GM21381 (cell line): Measurements from ENCODE around the gene ALKBH7.
"Not testable (repeated sequence)": the region's sequence is repeated elsewhere in the genome, so short reads cannot be mapped to it uniquely, and the experiment has no call there.

ENCODE experiments used
- ATAC-seq: cut with Tn5 transposase; IDR thresholded peaks from one replicate; pipeline ENCODE4 v1.9.1; 2021; ENCODE audit warnings: mild to moderate bottlenecking, moderate library complexity; ENCODE audit not compliant: unreplicated experiment

ALKBH7 gene

GRCh38 chr19:6394831-6395230 is 22.2 kb downstream of the ALKBH7 start:
- ATAC-seq: no peak

GRCh38 chr19:6396305-6396704 is 23.7 kb downstream of the ALKBH7 start:
- ATAC-seq: no peak

- ATAC-seq: not testable (repeated sequence)
Observed at GRCh38 chr19:6400062-6400944, 27.7 kb downstream of the ALKBH7 start.

- no peak for ATAC-seq
Observed at GRCh38 chr19:6402058-6402457, 29.5 kb downstream of the ALKBH7 start.

GRCh38 chr19:6402837-6403608 is 30.4 kb downstream of the ALKBH7 start:
- no peak for ATAC-seq

- ATAC-seq: no peak
Observed at GRCh38 chr19:6406401-6406800, 33.8 kb downstream of the ALKBH7 start.

GRCh38 chr19:6409346-6409745 is 36.8 kb downstream of the ALKBH7 start:
- ATAC-seq: no peak

GRCh38 chr19:6412061-6412446 is 39.5 kb downstream of the ALKBH7 start:
- ATAC-seq: no peak

GRCh38 chr19:6412447-6413091 is 40.0 kb downstream of the ALKBH7 start:
- no peak for ATAC-seq

GRCh38 chr19:6413291-6413690 is 40.7 kb downstream of the ALKBH7 start:
- ATAC-seq: no peak

- ATAC-seq: no peak
Observed at GRCh38 chr19:6413721-6414643, 41.4 kb downstream of the ALKBH7 start.

- ATAC-seq: no peak
Observed at GRCh38 chr19:6414793-6415590, 42.4 kb downstream of the ALKBH7 start.

- ATAC-seq: no peak
Observed at GRCh38 chr19:6415591-6416190, 43.1 kb downstream of the ALKBH7 start.

- ATAC-seq: no peak
Observed at GRCh38 chr19:6416658-6417405, 44.2 kb downstream of the ALKBH7 start.

GRCh38 chr19:6417713-6418561 is 45.3 kb downstream of the ALKBH7 start:
- ATAC-seq: no peak

- no peak for ATAC-seq
Observed at GRCh38 chr19:6418562-6418932, 46.0 kb downstream of the ALKBH7 start.

- no peak for ATAC-seq
Observed at GRCh38 chr19:6421075-6422014, 48.8 kb downstream of the ALKBH7 start.
